HCT116 (cell line): ENCODE results near the gene SWT1. TPM values are rescaled to one million over a fixed set of nuclear protein-coding genes. Genes with fewer than 3 reads are reported as not detected.

Source experiments
- ATAC-seq: fragments of 200-7000 bp; cut with Tn5 transposase; 2 replicates; pipeline ENCODE4 v1.9.1; 2020; ENCODE audit warnings: mild to moderate bottlenecking, moderate library complexity
- BruUV-seq: library from RNA; stranded (reverse); fragments of 400-500 nt; replicated peaks from 2 replicates; lab custom pipeline; 2021; lab: Mats Ljungman, UMichigan
- CTCF ChIA-PET: fragments of 300-600 bp; sonication (Branson Sonifier 250); formaldehyde crosslinking; loops from one replicate; lab custom pipeline; 2021; ENCODE audit warnings: antibody characterized with exemption; lab: Charles Lee
- POLR2A ChIA-PET: fragments of 300-600, 350-600 bp; sonication (Branson Sonifier 250); formaldehyde crosslinking; loops from one replicate; lab custom pipeline; 2021; ENCODE audit warnings: antibody characterized with exemption; lab: Charles Lee
- RAD21 ChIA-PET, 2 experiments: fragments of 300-600 bp; sonication (Branson Sonifier 250); formaldehyde crosslinking; loops; one replicate each; lab custom pipeline; 2023; ENCODE audit warnings: low total read pairs in 2 of 2; ENCODE audit not compliant: uncharacterized antibody in 2 of 2, unreplicated experiment in 2 of 2, low non-redundant PET in 1 of 2; lab: Charles Lee
- DNase-seq: peaks from one replicate; pipeline ENCODE4 v3.0.0-alpha.2; 2010; ENCODE audit warnings: low read depth, low spot score
- H2AFZ ChIP-seq: fragments of 200-600 bp; shearing (Covaris generic), sonication (generic); 2 replicates; pipeline ENCODE4 v1.6.1; 2017; ENCODE audit warnings: low read depth, mixed run types, mixed read lengths, antibody characterized with exemption, low read length; ENCODE audit not compliant: poor library complexity, severe bottlenecking
- H3K27ac ChIP-seq: 2 replicates; pipeline ENCODE4 v1.5.1; 2012; ENCODE audit warnings: low read depth, low read length
- H3K27me3 ChIP-seq: fragments of 200-600 bp; sonication (generic); 2 replicates; pipeline ENCODE4 v1.6.1; 2016; ENCODE audit warnings: mixed run types, low read length, mixed read lengths; ENCODE audit not compliant: insufficient read depth
- H3K36me3 ChIP-seq, 2 experiments: fragments of 200-500 bp in 1 of 2; fragments of 200-600 bp in 1 of 2; sonication (Bioruptor generic) in 1 of 2; sonication (generic) in 1 of 2; 2 replicates each; pipeline versions ENCODE4 v1.5.1 to v1.6.1; 2014 to 2016; ENCODE audit warnings: low read length in 2 of 2, inconsistent platforms in 1 of 2, mixed read lengths in 1 of 2, mixed run types in 1 of 2; ENCODE audit not compliant: insufficient read depth in 2 of 2, control insufficient read depth in 1 of 2
- H3K4me1 ChIP-seq, 2 experiments: fragments of 200-600 bp in 1 of 2; sonication (generic) in 1 of 2; 2 replicates each; pipeline versions ENCODE4 v1.5.1 to v1.6.1; 2012 to 2017; ENCODE audit warnings: low read length in 2 of 2, inconsistent platforms in 1 of 2, mild to moderate bottlenecking in 1 of 2, mixed read lengths in 1 of 2, mixed run types in 1 of 2, moderate library complexity in 1 of 2; ENCODE audit not compliant: insufficient read depth in 2 of 2, control insufficient read depth in 1 of 2
- H3K4me2 ChIP-seq: fragments of 200-600 bp; sonication (generic); 2 replicates; pipeline ENCODE4 v1.6.1; 2017; ENCODE audit warnings: mixed run types, low read length, mixed read lengths
- H3K4me3 ChIP-seq, 2 experiments: fragments of 200-600 bp in 1 of 2; sonication (generic) in 1 of 2; replicated peaks in 1 of 2; 2 replicates each; pipeline ENCODE4 v1.5.1; 2011 to 2016; ENCODE audit warnings: low read length in 2 of 2, control low read depth in 1 of 2, low read depth in 1 of 2, mild to moderate bottlenecking in 1 of 2, mixed read lengths in 1 of 2, mixed run types in 1 of 2
- H3K79me2 ChIP-seq: fragments of 200-600 bp; sonication (generic); 2 replicates; pipeline ENCODE4 v1.6.1; 2017; ENCODE audit warnings: mild to moderate bottlenecking, mixed run types, low read length, moderate library complexity, mixed read lengths; ENCODE audit not compliant: insufficient read depth
- H3K9ac ChIP-seq: fragments of 200-600 bp; sonication (generic); 2 replicates; pipeline ENCODE4 v1.6.1; 2016; ENCODE audit warnings: low read length, mixed read lengths
- H3K9me2 ChIP-seq: fragments of 200-600 bp; sonication (generic), shearing (Covaris generic); 2 replicates; pipeline ENCODE4 v1.6.1; 2017; ENCODE audit warnings: mixed run types, mild to moderate bottlenecking, moderate library complexity; ENCODE audit not compliant: insufficient read depth
- H3K9me3 ChIP-seq, 2 experiments: fragments of 200-500 bp in 1 of 2; fragments of 200-600 bp in 1 of 2; sonication (Bioruptor generic) in 1 of 2; sonication (generic) in 1 of 2; 2 replicates each; pipeline ENCODE4 v1.6.1; 2014 to 2017; ENCODE audit warnings: low read length in 2 of 2, mixed read lengths in 2 of 2, inconsistent platforms in 1 of 2, low read depth in 1 of 2, mild to moderate bottlenecking in 1 of 2, mixed run types in 1 of 2, moderate library complexity in 1 of 2; ENCODE audit not compliant: control insufficient read depth in 1 of 2, insufficient read depth in 1 of 2
- H4K20me1 ChIP-seq: fragments of 200-600 bp; sonication (generic), shearing (Covaris generic); 2 replicates; pipeline ENCODE4 v1.6.1; 2017; ENCODE audit warnings: mixed run types, mild to moderate bottlenecking, moderate library complexity; ENCODE audit not compliant: insufficient read depth
- CBX3 ChIP-seq: IDR thresholded peaks from 2 replicates; pipeline ENCODE4 v1.6.1; 2012; ENCODE audit warnings: low read depth
- EZH2phosphoT487 ChIP-seq: fragments of 200-600 bp; IDR thresholded peaks from 2 replicates; pipeline ENCODE4 v1.6.1; 2018; ENCODE audit warnings: antibody characterized with exemption, borderline replicate concordance
- POLR2AphosphoS5 ChIP-seq: IDR thresholded peaks from 2 replicates; pipeline ENCODE4 v1.6.1; 2011; ENCODE audit warnings: mild to moderate bottlenecking, low read depth, low read length, moderate library complexity
- SIN3A ChIP-seq: IDR thresholded peaks from 2 replicates; pipeline ENCODE4 v1.6.1; 2012; ENCODE audit warnings: low read depth
- YY1 ChIP-seq: IDR thresholded peaks from 2 replicates; pipeline ENCODE4 v1.6.1; 2011; ENCODE audit warnings: low read length, low read depth, moderate library complexity, mild to moderate bottlenecking; ENCODE audit not compliant: insufficient replicate concordance; ENCODE audit errors: extremely low read depth
- ZFX ChIP-seq: fragments of 450-650 bp; IDR thresholded peaks from 2 replicates; pipeline ENCODE4 v1.6.1; 2017
- intact Hi-C: fragments of 100-400 bp; cut with micrococcal nuclease; formaldehyde crosslinking; loops from 2 replicates; pipeline ENCODE4 v1.10.0; 2022
- total RNA-seq: library from RNA; stranded (reverse); gene quantifications from one replicate; pipeline ENCODE4 v1.2.1, GENCODE V29; 2021; ENCODE audit not compliant: unreplicated experiment

The SWT1 gene
- total RNA-seq, 1 experiment from 2014 or later = 3.3 TPM

GRCh38 chr1:185156288-185156853 lies 596 bp upstream of the SWT1 start (continued):
- TF ChIP-seq POLR2AphosphoS5 (no peak), EZH2phosphoT487 (no peak)

- no peak for TF ChIP-seq CBX3
- TF ChIP-seq YY1 = no peak
- no peak for TF ChIP-seq ZFX
- 0 out of 2 replicates have a peak, but pooled peaks have one; percentile 1 for TF ChIP-seq SIN3A
- ChIA-PET RAD21 (no interaction called here), POLR2A (no interaction called here), CTCF (interaction anchor here (3.1 kb wide), 1 partner anchor 12 kb away, joined by 25 read pairs; no protein-coding TSS in a partner anchor)
- Histone ChIP-seq H3K4me1 (peaks cover 0 to 19% of the 10 kb centered on the region in 2 experiments; a peak in 2 of 4 replicates), H3K9ac (peak overlapping the region; percentile 86), H3K27ac (peak overlapping the region; percentile 76; the same call in 1 of the 2 replicates), H3K79me2 (peaks cover 14% of the 10 kb centered on the region), H4K20me1 (no peaks in the 10 kb centered on the region), H2AFZ (peak overlapping the region; percentile 59), H3K9me3 (no peaks in the 10 kb centered on the region), H3K9me2 (no peaks in the 10 kb centered on the region), H3K4me2 (peak overlapping the region; percentile 91), H3K27me3 (no peaks in the 10 kb centered on the region), H3K4me3 (peak overlapping the region; percentile 76 to 88), H3K36me3 (no peaks in the 10 kb centered on the region)
- DNase-seq (no peak), ATAC-seq (no peak)
- BruUV-seq = no TSS peak
- intact Hi-C loops = loop anchor here (2.0 to 10.0 kb wide), 3 partner anchors 157 to 403 kb away; partner anchors contain the start of genes EDEM3 and IVNS1ABP
Measured at GRCh38 chr1:185157599-185158412, 839 bp downstream of the SWT1 start.
